H9 (cell line): ENCODE data around the gene BANF1. TPM values are rescaled to one million over a fixed set of nuclear protein-coding genes. Genes with fewer than 3 reads are reported as not detected.
A peak's percentile ranks its signal among the peaks of the same experiment; 100 is the strongest.

ENCODE experiments used
- DNase-seq: peaks from one replicate; pipeline ENCODE4 v3.0.0-alpha.2; 2017
- H2AFZ ChIP-seq: one replicate; pipeline ENCODE4 v1.6.1; 2013; ENCODE audit warnings: mild to moderate bottlenecking, low read length, control low read depth, moderate library complexity
- H2AK5ac ChIP-seq: 2 replicates; pipeline ENCODE4 v1.6.1; 2013; ENCODE audit warnings: low read length, control low read depth, mixed read lengths; ENCODE audit not compliant: insufficient read length
- H2BK120ac ChIP-seq: one replicate; pipeline ENCODE4 v1.6.1; 2013; ENCODE audit warnings: low read depth, mild to moderate bottlenecking, low read length, control low read depth, inconsistent platforms; ENCODE audit not compliant: poor library complexity, severe bottlenecking
- H2BK12ac ChIP-seq: 2 replicates; pipeline ENCODE4 v1.6.1; 2013; ENCODE audit warnings: low read length, control low read depth, mixed read lengths, low read depth; ENCODE audit not compliant: insufficient read length
- H2BK15ac ChIP-seq: 2 replicates; pipeline ENCODE4 v1.6.1; 2013; ENCODE audit warnings: low read depth, low read length, control low read depth
- H2BK20ac ChIP-seq: one replicate; pipeline ENCODE4 v1.6.1; 2013; ENCODE audit warnings: low read depth, mild to moderate bottlenecking, low read length, control low read depth, inconsistent platforms; ENCODE audit not compliant: poor library complexity, severe bottlenecking
- H2BK5ac ChIP-seq: 2 replicates; pipeline ENCODE4 v1.6.1; 2013; ENCODE audit warnings: low read length, control low read depth, mixed read lengths; ENCODE audit not compliant: insufficient read length
- H3K14ac ChIP-seq: 2 replicates; pipeline ENCODE4 v1.6.1; 2013; ENCODE audit warnings: low read length, control low read depth; ENCODE audit not compliant: insufficient read depth
- H3K18ac ChIP-seq: 2 replicates; pipeline ENCODE4 v1.6.1; 2013; ENCODE audit warnings: low read depth, mild to moderate bottlenecking, mixed read lengths, low read length, control low read depth; ENCODE audit not compliant: insufficient read length
- H3K23ac ChIP-seq: 2 replicates; pipeline ENCODE4 v1.6.1; 2013; ENCODE audit warnings: low read length, control low read depth, mixed read lengths, low read depth; ENCODE audit not compliant: insufficient read length
- H3K23me2 ChIP-seq: 2 replicates; pipeline ENCODE4 v1.6.1; 2013; ENCODE audit warnings: low read depth, mild to moderate bottlenecking, mixed read lengths, low read length, control low read depth; ENCODE audit not compliant: insufficient read length, poor library complexity, severe bottlenecking
- H3K27ac ChIP-seq: 2 replicates; pipeline ENCODE4 v1.5.1; 2013; ENCODE audit warnings: low read length, control low read depth, mixed read lengths, low read depth; ENCODE audit not compliant: insufficient read length
- H3K27me3 ChIP-seq: 2 replicates; pipeline ENCODE4 v1.6.1; 2013; ENCODE audit warnings: low read length, control low read depth, inconsistent platforms; ENCODE audit not compliant: insufficient read depth
- H3K4ac ChIP-seq: 2 replicates; pipeline ENCODE4 v1.6.1; 2013; ENCODE audit warnings: low read depth, mild to moderate bottlenecking, control low read depth, inconsistent platforms, low read length, moderate library complexity
- H3K4me1 ChIP-seq: 2 replicates; pipeline ENCODE4 v1.6.1; 2013; ENCODE audit warnings: low read length, control low read depth, inconsistent platforms; ENCODE audit not compliant: insufficient read depth
- H3K4me2 ChIP-seq: 2 replicates; pipeline ENCODE4 v1.6.1; 2013; ENCODE audit warnings: low read length, control low read depth, mixed read lengths; ENCODE audit not compliant: insufficient read length, insufficient read depth
- H3K56ac ChIP-seq: 2 replicates; pipeline ENCODE4 v1.6.1; 2013; ENCODE audit warnings: low read depth, mild to moderate bottlenecking, mixed read lengths, low read length, control low read depth; ENCODE audit not compliant: insufficient read length
- H3K79me1 ChIP-seq: 2 replicates; pipeline ENCODE4 v1.6.1; 2013; ENCODE audit warnings: low read depth, mild to moderate bottlenecking, moderate library complexity, low read length, control low read depth, inconsistent platforms; ENCODE audit not compliant: insufficient read depth, poor library complexity, severe bottlenecking
- H3K79me2 ChIP-seq: 2 replicates; pipeline ENCODE4 v1.6.1; 2013; ENCODE audit warnings: low read length, control low read depth, inconsistent platforms; ENCODE audit not compliant: insufficient read depth
- H3K9ac ChIP-seq: 2 replicates; pipeline ENCODE4 v1.6.1; 2013; ENCODE audit warnings: low read length, control low read depth, mixed read lengths; ENCODE audit not compliant: insufficient read length; ENCODE audit errors: extremely low read depth
- H3K9me3 ChIP-seq: one replicate; pipeline ENCODE4 v1.6.1; 2013; ENCODE audit warnings: low read depth, low read length, inconsistent platforms; ENCODE audit not compliant: control insufficient read depth
- H3T11ph ChIP-seq: one replicate; pipeline ENCODE4 v1.6.1; 2013; ENCODE audit warnings: mild to moderate bottlenecking, low read length, control low read depth, inconsistent platforms
- H4K20me1 ChIP-seq: one replicate; pipeline ENCODE4 v1.6.1; 2013; ENCODE audit not compliant: control insufficient read depth, insufficient read length, insufficient read depth
- H4K5ac ChIP-seq: 2 replicates; pipeline ENCODE4 v1.6.1; 2013; ENCODE audit warnings: low read depth, mild to moderate bottlenecking, mixed read lengths, low read length, control low read depth; ENCODE audit not compliant: insufficient read length
- H4K8ac ChIP-seq: replicated peaks from 2 replicates; pipeline ENCODE4 v1.6.1; 2013; ENCODE audit warnings: low read length, control low read depth, mixed read lengths, low read depth; ENCODE audit not compliant: insufficient read length
- H4K91ac ChIP-seq: 2 replicates; pipeline ENCODE4 v1.6.1; 2013; ENCODE audit warnings: low read depth, mild to moderate bottlenecking, moderate library complexity, mixed read lengths, low read length, control low read depth; ENCODE audit not compliant: insufficient read length
- H3K27ac Mint-ChIP-seq, 3 experiments: 2 replicates in 2 of 3; 3 replicates in 1 of 3; pipeline ENCODE4 v1.8.0; 2020 to 2021; ENCODE audit warnings: mixed read lengths in 3 of 3, mild to moderate bottlenecking in 1 of 3, moderate library complexity in 1 of 3
- H3K27me3 Mint-ChIP-seq: 2 replicates; pipeline ENCODE4 v1.8.0; 2021; ENCODE audit warnings: low read depth, mild to moderate bottlenecking, moderate library complexity, mixed read lengths
- H3K36me3 Mint-ChIP-seq, 3 experiments: 2 replicates in 2 of 3; 3 replicates in 1 of 3; pipeline ENCODE4 v1.8.0; 2020 to 2021; ENCODE audit warnings: low read depth in 3 of 3, mixed read lengths in 3 of 3; ENCODE audit not compliant: insufficient read depth in 1 of 3
- H3K4me1 Mint-ChIP-seq, 2 experiments: 2 replicates each; pipeline ENCODE4 v1.8.0; 2020; ENCODE audit warnings: mixed read lengths in 2 of 2
- H3K4me3 Mint-ChIP-seq, 2 experiments: 2 replicates in 1 of 2; 3 replicates in 1 of 2; pipeline ENCODE4 v1.8.0; 2020 to 2021; ENCODE audit warnings: mild to moderate bottlenecking in 2 of 2, mixed read lengths in 2 of 2, moderate library complexity in 1 of 2
- H3K9me3 Mint-ChIP-seq, 2 experiments: 2 replicates in 1 of 2; 3 replicates in 1 of 2; pipeline ENCODE4 v1.8.0; 2020; ENCODE audit warnings: mild to moderate bottlenecking in 2 of 2, mixed read lengths in 2 of 2, moderate library complexity in 1 of 2
- WGBS: extraction: QIAGEN DNeasy Blood & Tissue Kit; methylation state at CpG from one replicate; pipeline ENCODE4 v1.1.7; 2013; ENCODE audit warnings: missing lambda C conversion rate, low lambda C conversion rate, mixed read lengths; ENCODE audit not compliant: insufficient read length; ENCODE audit errors: extremely low coverage; 5-methylcytosine and 5-hydroxymethylcytosine counted together
- total RNA-seq: library from RNA; stranded (reverse); gene quantifications from 2 replicates; pipeline ENCODE4 v1.2.1, GENCODE V29; 2021
- TF ChIP-seq, protein P1 (sequence below): fragments of 200-600 bp; sonication (generic); conservative IDR thresholded peaks from 3 replicates; pipeline ENCODE4 v1.8.0; 2021; ENCODE audit warnings: antibody characterized with exemption, mild to moderate bottlenecking

BANF1 gene
- total RNA-seq, 1 experiment from 2014 or later: 346 TPM

DNA sequence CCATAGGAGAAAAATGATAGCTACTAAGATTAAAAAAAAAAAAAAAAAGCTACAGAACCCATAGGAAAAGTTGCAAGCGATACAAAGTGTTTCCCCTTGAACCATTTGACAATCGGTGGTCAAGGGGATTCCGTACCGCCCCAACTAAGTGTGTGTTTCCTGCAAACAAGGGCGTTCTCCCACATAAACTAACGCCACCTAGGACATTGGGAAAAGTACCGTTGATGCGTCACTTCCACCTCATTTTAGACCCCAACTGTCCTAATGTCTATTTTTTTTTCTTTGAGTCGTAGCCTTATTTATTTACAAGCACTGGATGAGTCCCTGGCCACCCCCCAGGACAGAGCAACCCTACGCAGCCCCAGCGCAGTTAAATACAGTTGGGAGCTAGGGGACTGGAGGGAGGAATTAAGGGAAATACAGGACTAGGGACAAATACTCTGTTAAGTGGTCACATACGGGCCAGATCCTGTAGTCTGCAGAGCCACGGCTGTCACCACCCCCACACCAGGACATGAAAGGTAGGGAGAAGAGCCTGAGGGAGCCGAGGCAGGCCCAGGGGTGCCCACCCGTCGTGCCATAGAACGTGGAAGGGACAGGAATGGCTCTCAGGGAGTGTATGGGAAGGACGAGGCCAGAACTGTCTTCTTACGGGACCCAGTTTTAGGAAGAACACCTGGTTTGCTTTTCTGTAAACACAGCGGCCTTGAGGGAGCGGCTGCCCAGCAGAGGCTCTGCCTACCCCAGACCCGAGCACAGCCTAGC, 19.3 kb upstream of the BANF1 start:
- no CpG with 5 or more reads among the region's 22 CpGs for WGBS

More for the DNA sequence above, 19.3 kb upstream of the BANF1 start:
- no peaks in the 10 kb centered on the region; the same call in none of the 2 replicates for H3K27me3 Mint-ChIP-seq
- H3K4me1 Mint-ChIP-seq: no peaks in the 10 kb centered on the region
- peaks cover 9 to 17% (median 14%) of the 10 kb centered on the region in 3 experiments; a peak in 6 of 7 replicates for H3K36me3 Mint-ChIP-seq
- H2BK20ac ChIP-seq: no peak overlapping the region
- no peak overlapping the region for H2AFZ ChIP-seq
- H3K4me1 ChIP-seq: no peaks in the 10 kb centered on the region
- no peak overlapping the region for H3K14ac ChIP-seq
- H2BK120ac ChIP-seq: no peak overlapping the region
- no peak overlapping the region for H2BK15ac ChIP-seq
- H3K27me3 ChIP-seq: no peaks in the 10 kb centered on the region
- H3K79me1 ChIP-seq: no peaks in the 10 kb centered on the region
- H3K4me3 Mint-ChIP-seq: no peak overlapping the region; a peak in 1 of 5 replicates
- no peak overlapping the region for H3K27ac ChIP-seq
- no peaks in the 10 kb centered on the region for H3K23me2 ChIP-seq
- H2BK12ac ChIP-seq: no peak overlapping the region
- H3K23ac ChIP-seq: no peak overlapping the region
- H3K18ac ChIP-seq: no peak overlapping the region
- H3K79me2 ChIP-seq: no peaks in the 10 kb centered on the region
- no peak overlapping the region for H3K56ac ChIP-seq
- no peak overlapping the region; the same call in 1 of the 2 replicates for H3K4ac ChIP-seq
- H4K20me1 ChIP-seq: no peaks in the 10 kb centered on the region
- H3K9me3 ChIP-seq: no peaks in the 10 kb centered on the region
- H3K4me2 ChIP-seq: no peak overlapping the region
- H3K9me3 Mint-ChIP-seq: no peaks in the 10 kb centered on the region
- no peak overlapping the region for H2BK5ac ChIP-seq
- DNase-seq: no peak
- 0 out of 7 replicates have a peak overlapping the region, but pooled peaks of 1 of the 3 experiments have one; percentile 36 for H3K27ac Mint-ChIP-seq
- no peak overlapping the region for H4K8ac ChIP-seq
- no peak overlapping the region for H2AK5ac ChIP-seq
- no peak overlapping the region for H4K91ac ChIP-seq
- H3T11ph ChIP-seq: no peak overlapping the region
- TF ChIP-seq, protein P1, sequence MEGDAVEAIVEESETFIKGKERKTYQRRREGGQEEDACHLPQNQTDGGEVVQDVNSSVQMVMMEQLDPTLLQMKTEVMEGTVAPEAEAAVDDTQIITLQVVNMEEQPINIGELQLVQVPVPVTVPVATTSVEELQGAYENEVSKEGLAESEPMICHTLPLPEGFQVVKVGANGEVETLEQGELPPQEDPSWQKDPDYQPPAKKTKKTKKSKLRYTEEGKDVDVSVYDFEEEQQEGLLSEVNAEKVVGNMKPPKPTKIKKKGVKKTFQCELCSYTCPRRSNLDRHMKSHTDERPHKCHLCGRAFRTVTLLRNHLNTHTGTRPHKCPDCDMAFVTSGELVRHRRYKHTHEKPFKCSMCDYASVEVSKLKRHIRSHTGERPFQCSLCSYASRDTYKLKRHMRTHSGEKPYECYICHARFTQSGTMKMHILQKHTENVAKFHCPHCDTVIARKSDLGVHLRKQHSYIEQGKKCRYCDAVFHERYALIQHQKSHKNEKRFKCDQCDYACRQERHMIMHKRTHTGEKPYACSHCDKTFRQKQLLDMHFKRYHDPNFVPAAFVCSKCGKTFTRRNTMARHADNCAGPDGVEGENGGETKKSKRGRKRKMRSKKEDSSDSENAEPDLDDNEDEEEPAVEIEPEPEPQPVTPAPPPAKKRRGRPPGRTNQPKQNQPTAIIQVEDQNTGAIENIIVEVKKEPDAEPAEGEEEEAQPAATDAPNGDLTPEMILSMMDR: no peak
- H4K5ac ChIP-seq: no peak overlapping the region
- H3K9ac ChIP-seq: no peak overlapping the region
